Measurements from ENCODE around the gene TUBA4A. TPM values are rescaled to one million over a fixed set of nuclear protein-coding genes. Genes with fewer than 3 reads are reported as not detected.
"Not testable (repeated sequence)": the region's sequence is repeated elsewhere in the genome, so short reads cannot be mapped to it uniquely, and the experiment has no call there.

TUBA4A gene
- total RNA-seq, 2 donors from 2014 or later, result 20.4 to 84.6 TPM

GRCh38 chr2:219289537-219290361 is 36.0 kb upstream of the TUBA4A start:
- H3K27ac ChIP-seq, result peak overlapping the region; percentile 81 to 82
- peak; percentile 58 for ATAC-seq (ENCODE audit: insufficient number of reproducible peaks, low FRiP score, low read depth)
- no peaks in the 10 kb centered on the region for H3K9me3 ChIP-seq
- no peaks in the 10 kb centered on the region for H3K27me3 ChIP-seq (replicated peaks; ENCODE audit: insufficient read depth)
- no peak overlapping the region for H3K4me3 ChIP-seq
- H3K36me3 ChIP-seq, result peaks cover 3% of the 10 kb centered on the region
- peaks cover 8 to 23% of the 10 kb centered on the region in 2 donors for H3K4me1 ChIP-seq (ENCODE audit: control insufficient read depth in 1 of 2, low read depth in 2 of 2)
- DNase-seq (ENCODE audit: low spot score), result peak; percentile 49
- no peak for TF ChIP-seq CTCF (IDR thresholded peaks at IDR 0.05)

DNA sequence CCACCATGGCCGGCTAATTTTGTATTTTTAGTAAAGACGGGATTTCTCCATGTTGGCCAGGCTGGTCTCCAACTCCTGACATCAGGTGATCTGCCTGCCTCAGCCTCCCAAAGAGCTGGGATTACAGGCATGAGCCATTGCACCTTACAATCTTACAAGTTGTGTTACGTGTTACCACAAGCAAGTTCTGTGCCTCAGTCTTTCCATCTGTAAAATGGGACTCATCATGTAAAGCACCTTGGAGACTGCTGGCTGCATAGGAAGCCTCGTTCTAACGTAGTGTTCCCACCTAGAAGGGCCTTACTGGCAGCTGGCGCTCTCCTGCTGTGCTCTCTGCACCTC is 35.4 kb upstream of the TUBA4A start:
- Histone ChIP-seq H3K27me3 (replicated peaks; ENCODE audit: insufficient read depth) (no peaks in the 10 kb centered on the region), H3K4me1 (ENCODE audit: control insufficient read depth in 1 of 2, low read depth in 2 of 2) (peaks cover 6 to 19% of the 10 kb centered on the region in 2 donors), H3K9me3 (no peaks in the 10 kb centered on the region), H3K4me3 (no peak overlapping the region), H3K36me3 (peaks cover 9% of the 10 kb centered on the region), H3K27ac (peak overlapping the region; percentile 81 to 82)
- TF ChIP-seq CTCF (IDR thresholded peaks at IDR 0.05), result no peak
- ATAC-seq (ENCODE audit: insufficient number of reproducible peaks, low FRiP score, low read depth) (no peak), DNase-seq (ENCODE audit: low spot score) (no peak)

DNA sequence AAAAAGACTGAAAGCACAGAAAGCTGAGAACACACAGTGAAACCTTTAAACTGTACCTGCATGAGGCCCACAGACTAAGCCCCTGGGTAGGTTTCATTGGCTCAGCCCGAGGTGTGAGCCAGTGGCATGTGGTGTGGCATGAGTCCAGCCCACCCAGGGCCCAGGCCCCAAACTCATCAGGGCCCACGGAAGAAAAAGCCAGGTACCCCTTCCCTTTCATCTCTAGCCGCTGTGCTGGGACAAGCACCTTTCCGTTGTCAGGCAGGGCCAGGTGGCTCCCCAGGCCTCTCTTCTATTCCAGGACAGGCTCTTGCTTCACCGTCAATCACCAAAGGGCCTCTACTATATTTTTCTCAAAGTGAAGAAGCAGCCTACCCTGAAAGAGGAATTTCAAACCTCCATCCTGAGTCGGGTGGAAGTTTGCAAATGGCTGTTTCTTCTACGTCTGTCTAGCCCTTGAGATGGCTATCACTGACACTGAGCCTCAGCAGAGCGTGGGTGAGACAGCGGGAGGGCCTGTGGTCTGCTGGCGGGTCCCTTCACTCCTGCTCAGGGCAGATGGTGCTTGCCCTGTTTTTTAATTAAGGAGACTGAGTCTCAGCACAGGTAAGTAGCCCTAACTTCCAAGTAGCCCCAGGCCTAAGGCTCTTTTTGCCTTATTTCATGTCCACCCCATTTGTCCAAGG is 34.0 kb upstream of the TUBA4A start:
- Histone ChIP-seq H3K4me3 (no peak overlapping the region), H3K4me1 (ENCODE audit: control insufficient read depth in 1 of 2, low read depth in 2 of 2) (peaks cover 5 to 15% of the 10 kb centered on the region in 2 donors), H3K27ac (no peak overlapping the region), H3K36me3 (peaks cover 21% of the 10 kb centered on the region), H3K27me3 (replicated peaks; ENCODE audit: insufficient read depth) (no peaks in the 10 kb centered on the region), H3K9me3 (no peaks in the 10 kb centered on the region)
- no peak for DNase-seq (ENCODE audit: low spot score)
- no peak for ATAC-seq (ENCODE audit: insufficient number of reproducible peaks, low FRiP score, low read depth)
- no peak for TF ChIP-seq CTCF (IDR thresholded peaks at IDR 0.05)

DNA sequence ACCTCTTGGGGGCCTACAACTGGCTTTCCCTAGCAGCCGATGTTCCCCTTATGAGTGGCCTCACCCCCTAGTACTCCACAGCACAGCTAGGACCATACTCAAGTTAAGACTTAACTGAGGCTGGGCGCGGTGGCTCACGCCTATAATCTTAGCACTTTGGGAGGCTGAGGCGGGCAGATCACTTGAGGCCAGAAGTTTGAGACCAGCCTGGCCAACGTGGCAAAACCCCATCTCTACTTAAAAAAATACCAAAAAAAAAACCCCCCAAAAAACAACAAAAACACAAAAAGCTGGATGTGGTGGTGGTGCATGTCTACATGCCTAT is 33.4 kb upstream of the TUBA4A start:
- not testable (repeated sequence) for ATAC-seq (ENCODE audit: insufficient number of reproducible peaks, low FRiP score, low read depth); H3K27me3 ChIP-seq (replicated peaks; ENCODE audit: insufficient read depth); H3K4me3 ChIP-seq; H3K9me3 ChIP-seq; DNase-seq (ENCODE audit: low spot score); H3K27ac ChIP-seq
- peaks cover 5 to 15% of the 10 kb centered on the region in 2 donors for H3K4me1 ChIP-seq (ENCODE audit: control insufficient read depth in 1 of 2, low read depth in 2 of 2)
- H3K36me3 ChIP-seq, result peaks cover 26% of the 10 kb centered on the region

GRCh38 chr2:219286436-219287115 is 32.9 kb upstream of the TUBA4A start:
- ATAC-seq (ENCODE audit: insufficient number of reproducible peaks, low FRiP score, low read depth) (no peak), DNase-seq (ENCODE audit: low spot score) (no peak)
- H3K27ac ChIP-seq, result no peak overlapping the region
- H3K4me3 ChIP-seq, result no peak overlapping the region
- H3K27me3 ChIP-seq (replicated peaks; ENCODE audit: insufficient read depth), result no peaks in the 10 kb centered on the region
- H3K9me3 ChIP-seq, result no peaks in the 10 kb centered on the region
- peaks cover 5 to 15% of the 10 kb centered on the region in 2 donors for H3K4me1 ChIP-seq (ENCODE audit: control insufficient read depth in 1 of 2, low read depth in 2 of 2)
- TF ChIP-seq CTCF (IDR thresholded peaks at IDR 0.05), result no peak
- H3K36me3 ChIP-seq, result peaks cover 31% of the 10 kb centered on the region
